Hepatocyte (in vitro differentiated cells): ENCODE results near the gene OPN3. TPM values are rescaled to one million over a fixed set of nuclear protein-coding genes. Genes with fewer than 3 reads are reported as not detected.

Experiments
- DNase-seq: peaks from one replicate; pipeline ENCODE4 v3.0.0-alpha.2; 2016; ENCODE audit warnings: low spot score
- H2AFZ ChIP-seq: fragments of 200-600 bp; sonication (generic); 2 replicates; pipeline ENCODE4 v1.6.0; 2016; ENCODE audit warnings: antibody characterized with exemption, mild to moderate bottlenecking
- H3K27ac ChIP-seq: fragments of 200-600 bp; sonication (generic); 2 replicates; pipeline ENCODE4 v1.5.1; 2016; ENCODE audit warnings: mild to moderate bottlenecking
- H3K27me3 ChIP-seq: fragments of 200-600 bp; sonication (generic); 2 replicates; pipeline ENCODE4 v1.6.1; 2016
- H3K36me3 ChIP-seq: fragments of 200-600 bp; sonication (generic); replicated peaks from 2 replicates; pipeline ENCODE4 v1.5.1; 2016; ENCODE audit warnings: low read depth; ENCODE audit not compliant: insufficient read depth
- H3K4me1 ChIP-seq: fragments of 200-600 bp; sonication (generic); 2 replicates; pipeline ENCODE4 v1.5.1; 2016; ENCODE audit warnings: mild to moderate bottlenecking, moderate library complexity; ENCODE audit not compliant: insufficient read depth
- H3K4me2 ChIP-seq: fragments of 200-600 bp; sonication (generic); 2 replicates; pipeline ENCODE4 v1.6.0; 2016
- H3K4me3 ChIP-seq: fragments of 200-600 bp; sonication (generic); 2 replicates; pipeline ENCODE4 v1.5.1; 2016; ENCODE audit warnings: mild to moderate bottlenecking
- H3K79me2 ChIP-seq: fragments of 200-600 bp; sonication (generic); 2 replicates; pipeline ENCODE4 v1.6.0; 2017; ENCODE audit warnings: mild to moderate bottlenecking
- H3K9me2 ChIP-seq: fragments of 200-600 bp; sonication (generic); replicated peaks from 2 replicates; pipeline ENCODE4 v1.6.0; 2017; ENCODE audit warnings: mild to moderate bottlenecking; ENCODE audit not compliant: insufficient read depth
- H3K9me3 ChIP-seq: fragments of 200-600 bp; sonication (generic); 2 replicates; pipeline ENCODE4 v1.5.1; 2016; ENCODE audit warnings: low read depth, mild to moderate bottlenecking
- H4K20me1 ChIP-seq: fragments of 200-600 bp; sonication (generic); 2 replicates; pipeline ENCODE4 v1.6.0; 2016; ENCODE audit warnings: mild to moderate bottlenecking; ENCODE audit not compliant: insufficient read depth, poor library complexity, severe bottlenecking
- EZH2 ChIP-seq: fragments of 200-600 bp; sonication (generic); IDR thresholded peaks from 2 replicates; pipeline ENCODE4 v1.6.1; 2016; ENCODE audit warnings: antibody characterized with exemption, mild to moderate bottlenecking, borderline replicate concordance
- EZH2phosphoT487 ChIP-seq: fragments of 200-600 bp; sonication (generic); IDR thresholded peaks from one replicate; pipeline ENCODE4 v1.6.1; 2018; ENCODE audit warnings: antibody characterized with exemption, mild to moderate bottlenecking, low read depth, moderate library complexity; ENCODE audit not compliant: unreplicated experiment, severe bottlenecking
- WGBS: methylation state at CpG from one replicate; pipeline ENCODE4 v1.1.6; 2016; ENCODE audit warnings: low lambda C conversion rate; ENCODE audit errors: missing lambda C conversion rate; 5-methylcytosine and 5-hydroxymethylcytosine counted together
- polyA plus RNA-seq: library from polyadenylated mRNA; unstranded; fragments of >200 nt; fragmentation: Nextera tagmentation; extraction: Ambion mirVana; gene quantifications from 2 replicates; pipeline ENCODE4 v1.2.1, GENCODE V29; 2016
- total RNA-seq: library from RNA; depleted of rRNA; stranded (reverse); fragments of >200 nt; gene quantifications from 2 replicates; pipeline ENCODE4 v1.2.3, GENCODE V29; 2014
- TF ChIP-seq, protein P1 (sequence below): fragments of 200-600 bp; sonication (generic); IDR thresholded peaks from 2 replicates; pipeline ENCODE4 v1.5.1; 2016; ENCODE audit warnings: antibody characterized with exemption, mild to moderate bottlenecking; ENCODE audit not compliant: poor library complexity

The OPN3 gene
- total and polyA plus RNA-seq, 2 experiments from 2014 or later: 40.0 to 75.8 TPM

DNA sequence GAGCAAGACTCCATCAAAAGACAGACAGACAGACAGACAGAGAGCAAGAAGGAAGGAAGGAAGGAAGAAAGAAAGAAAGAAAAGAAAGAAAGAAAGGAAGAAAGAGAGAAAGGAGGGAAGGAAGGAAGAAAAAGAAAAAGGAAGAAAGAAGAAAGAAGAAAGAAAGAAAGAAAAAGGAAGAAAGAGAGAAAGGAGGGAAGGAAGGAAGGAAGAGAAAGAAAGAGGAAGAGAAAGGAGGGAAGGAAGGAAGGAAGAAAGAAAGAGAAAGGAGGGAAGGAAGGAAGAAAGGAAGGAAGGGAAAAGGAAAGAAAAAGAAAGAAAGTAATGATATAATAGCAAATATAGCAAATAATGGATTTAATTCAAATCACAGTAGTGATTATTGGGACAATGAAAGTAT, 32.7 kb downstream of the OPN3 start:
- Histone ChIP-seq H3K27me3 (no peaks in the 10 kb centered on the region), H3K4me1 (peaks cover 17% of the 10 kb centered on the region), H3K9me2 (no peaks in the 10 kb centered on the region), H4K20me1 (no peaks in the 10 kb centered on the region), H3K4me2 (no peak overlapping the region), H3K79me2 (no peaks in the 10 kb centered on the region), H3K4me3 (no peak overlapping the region), H3K27ac (no peak overlapping the region), H3K9me3 (no peaks in the 10 kb centered on the region), H2AFZ (no peak overlapping the region), H3K36me3 (no peaks in the 10 kb centered on the region)
- TF ChIP-seq EZH2phosphoT487 (no peak), EZH2 (no peak)
- TF ChIP-seq, protein P1, sequence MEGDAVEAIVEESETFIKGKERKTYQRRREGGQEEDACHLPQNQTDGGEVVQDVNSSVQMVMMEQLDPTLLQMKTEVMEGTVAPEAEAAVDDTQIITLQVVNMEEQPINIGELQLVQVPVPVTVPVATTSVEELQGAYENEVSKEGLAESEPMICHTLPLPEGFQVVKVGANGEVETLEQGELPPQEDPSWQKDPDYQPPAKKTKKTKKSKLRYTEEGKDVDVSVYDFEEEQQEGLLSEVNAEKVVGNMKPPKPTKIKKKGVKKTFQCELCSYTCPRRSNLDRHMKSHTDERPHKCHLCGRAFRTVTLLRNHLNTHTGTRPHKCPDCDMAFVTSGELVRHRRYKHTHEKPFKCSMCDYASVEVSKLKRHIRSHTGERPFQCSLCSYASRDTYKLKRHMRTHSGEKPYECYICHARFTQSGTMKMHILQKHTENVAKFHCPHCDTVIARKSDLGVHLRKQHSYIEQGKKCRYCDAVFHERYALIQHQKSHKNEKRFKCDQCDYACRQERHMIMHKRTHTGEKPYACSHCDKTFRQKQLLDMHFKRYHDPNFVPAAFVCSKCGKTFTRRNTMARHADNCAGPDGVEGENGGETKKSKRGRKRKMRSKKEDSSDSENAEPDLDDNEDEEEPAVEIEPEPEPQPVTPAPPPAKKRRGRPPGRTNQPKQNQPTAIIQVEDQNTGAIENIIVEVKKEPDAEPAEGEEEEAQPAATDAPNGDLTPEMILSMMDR: no peak
- DNase-seq: no peak

DNA sequence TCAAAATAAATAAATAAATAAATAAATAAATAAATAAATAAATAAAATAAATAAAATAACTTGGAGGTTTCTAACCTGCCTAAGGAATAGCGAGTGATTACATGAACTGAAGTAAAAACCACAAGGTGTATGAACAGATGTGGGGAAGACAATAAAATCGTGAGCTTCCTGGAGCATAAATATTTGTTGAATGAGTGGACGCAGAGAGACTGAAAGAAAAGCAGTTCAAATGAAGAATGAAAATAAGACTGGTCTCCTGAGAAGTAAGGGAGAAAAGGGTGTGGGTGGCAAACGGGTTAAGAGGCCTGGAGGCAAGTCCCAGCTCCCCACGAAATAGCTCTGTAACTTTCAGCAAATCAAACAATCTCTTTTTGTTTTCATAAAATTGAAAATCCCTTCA, 33.6 kb downstream of the OPN3 start:
- Histone ChIP-seq H3K4me3 (no peak overlapping the region), H3K79me2 (no peaks in the 10 kb centered on the region), H3K27me3 (no peaks in the 10 kb centered on the region), H2AFZ (no peak overlapping the region), H3K9me2 (no peaks in the 10 kb centered on the region), H4K20me1 (no peaks in the 10 kb centered on the region), H3K27ac (no peak overlapping the region), H3K4me1 (peaks cover 13% of the 10 kb centered on the region), H3K36me3 (no peaks in the 10 kb centered on the region), H3K9me3 (no peaks in the 10 kb centered on the region), H3K4me2 (no peak overlapping the region)
- TF ChIP-seq EZH2phosphoT487 (no peak), EZH2 (no peak)
- TF ChIP-seq, protein P1: no peak
- no peak for DNase-seq
- 72% methylated on average over 5 of the region's 5 CpGs for WGBS

DNA sequence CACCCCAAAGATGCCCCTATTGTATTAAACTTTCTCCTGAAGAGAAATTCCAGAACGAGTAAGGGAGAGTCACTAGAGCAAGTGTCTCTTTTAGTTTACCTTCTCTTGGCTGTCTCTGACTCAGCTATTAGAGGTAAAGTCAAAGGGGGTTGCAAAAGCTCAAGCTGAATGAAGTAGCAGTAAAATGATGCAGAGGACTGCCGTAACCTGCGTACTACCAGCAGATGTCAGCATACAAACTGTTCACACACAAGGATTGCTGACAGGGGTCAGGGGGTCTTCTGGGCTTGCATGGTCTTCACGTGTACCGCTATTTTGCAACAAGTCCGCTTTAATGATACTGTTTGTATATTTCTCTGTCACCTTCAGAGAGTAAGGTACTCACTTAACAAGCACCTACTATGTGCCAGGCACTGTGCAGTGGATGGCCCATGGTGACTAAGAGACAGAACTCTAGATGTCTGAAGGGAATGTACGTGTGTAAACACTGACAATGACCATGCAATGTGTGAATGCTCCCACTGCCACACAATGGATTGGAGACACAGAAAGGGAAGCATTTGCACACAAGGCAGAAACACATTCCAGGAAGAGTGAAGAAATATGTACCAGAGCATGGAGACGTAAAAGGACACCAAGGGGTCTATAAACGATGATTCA, 34.9 kb downstream of the OPN3 start:
- Histone ChIP-seq H2AFZ (no peak overlapping the region), H3K79me2 (no peaks in the 10 kb centered on the region), H3K27me3 (no peaks in the 10 kb centered on the region), H3K9me3 (no peaks in the 10 kb centered on the region), H3K4me1 (peaks cover 5% of the 10 kb centered on the region), H3K36me3 (no peaks in the 10 kb centered on the region), H4K20me1 (no peaks in the 10 kb centered on the region), H3K9me2 (no peaks in the 10 kb centered on the region), H3K4me2 (no peak overlapping the region), H3K27ac (no peak overlapping the region), H3K4me3 (no peak overlapping the region)
- peak; percentile 20 for DNase-seq
- 79% methylated on average over 9 of the region's 9 CpGs for WGBS
- TF ChIP-seq, protein P1: peak; percentile 28
- no peak for TF ChIP-seq EZH2
- no peak for TF ChIP-seq EZH2phosphoT487
